ENCODE results near the gene TTLL11. TPM values are rescaled to one million over a fixed set of nuclear protein-coding genes. Genes with fewer than 3 reads are reported as not detected.

The TTLL11 gene
- total RNA-seq, 1 donor = 7.3 TPM

- peak; percentile 33 for DNase-seq (ENCODE audit: low read depth)
- H3K4me3 ChIP-seq (ENCODE audit: low read depth, low read length) = no peak overlapping the region
- TF ChIP-seq CTCF (IDR thresholded peaks at IDR 0.05; ENCODE audit: insufficient read depth, low read length) = no peak
Measured at GRCh38 chr9:122020398-122020797, 72.7 kb downstream of the TTLL11 start.

GRCh38 chr9:122016744-122017143 is 76.4 kb downstream of the TTLL11 start:
- peak; percentile 15 for DNase-seq (ENCODE audit: low read depth)
- no peak overlapping the region for H3K4me3 ChIP-seq (ENCODE audit: low read depth, low read length)

GRCh38 chr9:122016309-122016708 is 76.8 kb downstream of the TTLL11 start:
- no peak overlapping the region for H3K4me3 ChIP-seq (ENCODE audit: low read depth, low read length)
- no peak for TF ChIP-seq CTCF (IDR thresholded peaks at IDR 0.05; ENCODE audit: insufficient read depth, low read length)
- no peak for DNase-seq (ENCODE audit: low read depth)

More at GRCh38 chr9:122016744-122017143, 76.4 kb downstream of the TTLL11 start:
- TF ChIP-seq CTCF (IDR thresholded peaks at IDR 0.05; ENCODE audit: insufficient read depth, low read length) = peak; percentile 27

GRCh38 chr9:122015170-122015821 is 77.8 kb downstream of the TTLL11 start:
- no peak overlapping the region for H3K4me3 ChIP-seq (ENCODE audit: low read depth, low read length)
- DNase-seq (ENCODE audit: low read depth) = no peak
- no peak for TF ChIP-seq CTCF (IDR thresholded peaks at IDR 0.05; ENCODE audit: insufficient read depth, low read length)

GRCh38 chr9:122011818-122012498 is 81.2 kb downstream of the TTLL11 start:
- TF ChIP-seq CTCF (IDR thresholded peaks at IDR 0.05; ENCODE audit: insufficient read depth, low read length) = no peak
- DNase-seq (ENCODE audit: low read depth) = no peak
- H3K4me3 ChIP-seq (ENCODE audit: low read depth, low read length) = no peak overlapping the region

GRCh38 chr9:122008559-122008958 is 84.5 kb downstream of the TTLL11 start:
- TF ChIP-seq CTCF (IDR thresholded peaks at IDR 0.05; ENCODE audit: insufficient read depth, low read length) = no peak
- no peak for DNase-seq (ENCODE audit: low read depth)
- H3K4me3 ChIP-seq (ENCODE audit: low read depth, low read length) = no peak overlapping the region
